Thoracic aorta (tissue), 2 donors: ENCODE results near the gene UCHL1. TPM values are rescaled to one million over a fixed set of nuclear protein-coding genes. Genes with fewer than 3 reads are reported as not detected.

Source experiments
- ATAC-seq: fragments of 150-250 bp; one replicate; pipeline ENCODE4 v1.8.0; 2017; ENCODE audit warnings: low read depth; ENCODE audit not compliant: insufficient number of reproducible peaks, low FRiP score
- DNase-seq: peaks from one replicate; pipeline ENCODE4 v3.0.0-alpha.2; 2020; ENCODE audit warnings: low spot score
- H3K27ac ChIP-seq, 2 donors: fragments of 200-600 bp; sonication (generic); 1 replicate in 1 of 2; 2 replicates in 1 of 2; pipeline ENCODE4 v1.5.1; 2016; ENCODE audit warnings: mild to moderate bottlenecking in 2 of 2, moderate library complexity in 2 of 2
- H3K27me3 ChIP-seq: fragments of 200-600 bp; sonication (generic); replicated peaks from 2 replicates; pipeline ENCODE4 v1.6.0; 2016; ENCODE audit warnings: mild to moderate bottlenecking; ENCODE audit not compliant: insufficient read depth
- H3K36me3 ChIP-seq: fragments of 200-600 bp; sonication (generic); one replicate; pipeline ENCODE4 v1.5.1; 2016
- H3K4me1 ChIP-seq, 2 donors: fragments of 200-600 bp; sonication (generic); 1 replicate in 1 of 2; 2 replicates in 1 of 2; pipeline versions ENCODE4 v1.5.1 to v1.6.0; 2016; ENCODE audit warnings: low read depth in 2 of 2, mild to moderate bottlenecking in 1 of 2; ENCODE audit not compliant: control insufficient read depth in 1 of 2
- H3K4me3 ChIP-seq: fragments of 200-600 bp; sonication (generic); 2 replicates; pipeline ENCODE4 v1.5.1; 2016; ENCODE audit warnings: mild to moderate bottlenecking
- H3K9me3 ChIP-seq: fragments of 200-600 bp; sonication (generic); 2 replicates; pipeline ENCODE4 v1.5.1; 2016
- CTCF ChIP-seq: fragments of 200-600 bp; sonication (generic); IDR thresholded peaks from one replicate; pipeline ENCODE4 v1.5.1; 2019; ENCODE audit warnings: antibody characterized with exemption
- total RNA-seq, 2 donors: library from RNA; depleted of rRNA; stranded (reverse); fragments of >200 nt; gene quantifications; one replicate each; pipeline versions ENCODE4 v1.1.0 to v1.2.3, GENCODE V29; 2016

Gene UCHL1
- total RNA-seq, 2 donors from 2014 or later: 64.7 to 146 TPM

- Histone ChIP-seq H3K4me1 (peaks cover 5 to 12% of the 10 kb centered on the region in 2 donors), H3K9me3 (no peaks in the 10 kb centered on the region), H3K27ac (no peak overlapping the region), H3K27me3 (no peaks in the 10 kb centered on the region), H3K36me3 (no peaks in the 10 kb centered on the region), H3K4me3 (no peak overlapping the region)
- no peak for TF ChIP-seq CTCF
- no peak for DNase-seq
- ATAC-seq: no peak
Observed at GRCh38 chr4:41219421-41219950, 37.2 kb upstream of the UCHL1 start.

- no peak overlapping the region for H3K27ac ChIP-seq
- no peaks in the 10 kb centered on the region for H3K9me3 ChIP-seq
- ATAC-seq: no peak
- no peak for DNase-seq
- H3K27me3 ChIP-seq: no peaks in the 10 kb centered on the region
- no peak overlapping the region for H3K4me3 ChIP-seq
- TF ChIP-seq CTCF: no peak
- H3K36me3 ChIP-seq: no peaks in the 10 kb centered on the region
- peaks cover 0 to 4% of the 10 kb centered on the region in 2 donors for H3K4me1 ChIP-seq
Observed at GRCh38 chr4:41221850-41222645, 34.7 kb upstream of the UCHL1 start.

- no peak overlapping the region for H3K4me3 ChIP-seq
- no peak for ATAC-seq
- H3K27me3 ChIP-seq: no peaks in the 10 kb centered on the region
- no peak for DNase-seq
- no peak overlapping the region for H3K27ac ChIP-seq
- no peaks in the 10 kb centered on the region for H3K36me3 ChIP-seq
- no peaks in the 10 kb centered on the region for H3K4me1 ChIP-seq
- H3K9me3 ChIP-seq: no peaks in the 10 kb centered on the region
- no peak for TF ChIP-seq CTCF
Observed at GRCh38 chr4:41227902-41228301, 28.8 kb upstream of the UCHL1 start.

GRCh38 chr4:41232406-41232805 lies 24.3 kb upstream of the UCHL1 start:
- DNase-seq: no peak
- H3K4me1 ChIP-seq: no peaks in the 10 kb centered on the region
- H3K36me3 ChIP-seq: no peaks in the 10 kb centered on the region
- no peak for ATAC-seq
- no peaks in the 10 kb centered on the region for H3K9me3 ChIP-seq
- no peak overlapping the region for H3K27ac ChIP-seq
- H3K4me3 ChIP-seq: no peak overlapping the region
- no peak for TF ChIP-seq CTCF
- no peaks in the 10 kb centered on the region for H3K27me3 ChIP-seq

- H3K36me3 ChIP-seq: no peaks in the 10 kb centered on the region
- no peaks in the 10 kb centered on the region for H3K9me3 ChIP-seq
- H3K4me3 ChIP-seq: no peak overlapping the region
- DNase-seq: no peak
- no peak overlapping the region for H3K27ac ChIP-seq
- no peak for TF ChIP-seq CTCF
- no peak for ATAC-seq
- no peaks in the 10 kb centered on the region for H3K4me1 ChIP-seq
- no peaks in the 10 kb centered on the region for H3K27me3 ChIP-seq
Observed at GRCh38 chr4:41232856-41233255, 23.9 kb upstream of the UCHL1 start.
